Testis (tissue), 2 donors: ENCODE results near the gene ACACA.

Experiments used
- CTCF ChIP-seq, 3 experiments: fragments of 450-650 bp in 2 of 3; fragments of 200-600 bp in 1 of 3; sonication (generic) in 1 of 3; IDR thresholded peaks; one replicate each; pipeline ENCODE4 v1.5.1; 2016 to 2019; ENCODE audit warnings: antibody characterized with exemption in 3 of 3, mild to moderate bottlenecking in 2 of 3, moderate library complexity in 1 of 3
- POLR2A ChIP-seq: fragments of 450-650 bp; IDR thresholded peaks from one replicate; pipeline ENCODE4 v1.6.1; 2017; ENCODE audit warnings: antibody characterized with exemption, mild to moderate bottlenecking, moderate library complexity

GRCh38 chr17:37284191-37284590 is 122.4 kb downstream of the ACACA start:
- TF ChIP-seq CTCF (IDR thresholded peaks at IDR 0.05) = no peak
- TF ChIP-seq POLR2A = no peak
